CD4-positive, alpha-beta T cell (primary cell): Measurements from ENCODE around the gene TMEM30B. TPM values are rescaled to one million over a fixed set of nuclear protein-coding genes. Genes with fewer than 3 reads are reported as not detected.

Experiments
- ATAC-seq: fragments of 200-7000 bp; cut with Tn5 transposase; one replicate; pipeline ENCODE4 v1.10.0; 2022; ENCODE audit warnings: mild to moderate bottlenecking; ENCODE audit not compliant: poor library complexity
- CTCF ChIA-PET: fragments of 350-600 bp; sonication (Branson Sonifier 250); formaldehyde crosslinking; loops from one replicate; lab custom pipeline; 2021; ENCODE audit warnings: antibody characterized with exemption, inconsistent platforms; lab: Charles Lee
- POLR2A ChIA-PET: fragments of 350-600 bp; sonication (Branson Sonifier 250); formaldehyde crosslinking; loops from one replicate; lab custom pipeline; 2021; ENCODE audit warnings: antibody characterized with exemption, inconsistent platforms; lab: Charles Lee
- DNase-seq, 14 experiments: peaks; one replicate each; pipeline ENCODE4 v3.0.0-alpha.2; 2013 to 2020; ENCODE audit warnings: mixed read lengths in 2 of 14
- H3K27ac ChIP-seq, 2 donors: one replicate each; pipeline versions ENCODE4 v1.5.1 to v1.7.0; 2013; ENCODE audit warnings: low read length in 2 of 2, low read depth in 1 of 2, mild to moderate bottlenecking in 1 of 2
- H3K27me3 ChIP-seq, 2 experiments: 1 replicate in 1 of 2; 2 replicates in 1 of 2; pipeline versions ENCODE4 v1.6.1 to v1.7.0; 2013; ENCODE audit warnings: low read length in 2 of 2, control low read depth in 1 of 2, mild to moderate bottlenecking in 1 of 2, moderate library complexity in 1 of 2; ENCODE audit not compliant: insufficient read depth in 2 of 2, control insufficient read depth in 1 of 2
- H3K36me3 ChIP-seq: one replicate; pipeline ENCODE4 v1.6.1; 2013; ENCODE audit warnings: low read length, control low read depth; ENCODE audit not compliant: insufficient read depth
- H3K4me1 ChIP-seq: one replicate; pipeline ENCODE4 v1.6.1; 2013; ENCODE audit warnings: low read length, control low read depth; ENCODE audit not compliant: insufficient read depth
- H3K4me3 ChIP-seq: one replicate; pipeline ENCODE4 v1.5.1; 2013; ENCODE audit warnings: mild to moderate bottlenecking, low read length, moderate library complexity
- H3K9me3 ChIP-seq, 2 experiments: 1 replicate in 1 of 2; 2 replicates in 1 of 2; pipeline versions ENCODE4 v1.6.1 to v1.7.0; 2013; ENCODE audit warnings: low read length in 2 of 2, mild to moderate bottlenecking in 2 of 2, control low read depth in 1 of 2, moderate library complexity in 1 of 2; ENCODE audit not compliant: control insufficient read depth in 1 of 2, insufficient read depth in 1 of 2
- H3K27ac Mint-ChIP-seq: one replicate; pipeline ENCODE4 v1.8.0; 2020; ENCODE audit warnings: mixed read lengths
- H3K27me3 Mint-ChIP-seq: one replicate; pipeline ENCODE4 v1.8.0; 2021; ENCODE audit warnings: mixed read lengths
- H3K36me3 Mint-ChIP-seq: one replicate; pipeline ENCODE4 v1.8.0; 2021; ENCODE audit warnings: low read depth, mixed read lengths
- H3K4me1 Mint-ChIP-seq: one replicate; pipeline ENCODE4 v1.8.0; 2021; ENCODE audit warnings: low read depth, mixed read lengths
- H3K4me3 Mint-ChIP-seq: one replicate; pipeline ENCODE4 v1.8.0; 2020; ENCODE audit warnings: mild to moderate bottlenecking, mixed read lengths
- H3K9me3 Mint-ChIP-seq: one replicate; pipeline ENCODE4 v1.8.0; 2020; ENCODE audit warnings: mixed read lengths
- CTCF ChIP-seq: fragments of 200-600 bp; IDR thresholded peaks from one replicate; pipeline ENCODE4 v1.8.0; 2022; ENCODE audit warnings: antibody characterized with exemption, mild to moderate bottlenecking
- intact Hi-C, 2 experiments: fragments of 100-400 bp; cut with DNase I in 1 of 2; cut with micrococcal nuclease in 1 of 2; formaldehyde crosslinking; loops; one replicate each; pipeline versions ENCODE4 v1.15.1 to v1.9.0; 2023 to 2025; cut with DNase I, micrococcal nuclease
- total RNA-seq, 174 experiments: library from RNA in 2 of 174; stranded (reverse) in 2 of 174; gene quantifications; one replicate each; pipeline ENCODE4 v1.2.3 and lab custom pipeline; 2021 to 2026

Gene TMEM30B
- total RNA-seq, 2 experiments from 2014 or later, result 8.9 to 9.1 TPM

- POLR2A ChIA-PET, result no interaction called here
- no peak overlapping the region for H3K4me3 ChIP-seq
- peaks cover 7 to 13% of the 10 kb centered on the region in 2 experiments for H3K27me3 ChIP-seq
- no peak for TF ChIP-seq CTCF
- no peak for DNase-seq
- intact Hi-C loops, result no loop called here
- Mint-ChIP-seq H3K4me3 (no peak overlapping the region), H3K27ac (no peak overlapping the region), H3K4me1 (no peaks in the 10 kb centered on the region), H3K9me3 (no peaks in the 10 kb centered on the region), H3K27me3 (peaks cover 57% of the 10 kb centered on the region), H3K36me3 (no peaks in the 10 kb centered on the region)
- no peaks in the 10 kb centered on the region for H3K36me3 ChIP-seq
- H3K27ac ChIP-seq, result no peak overlapping the region
- no peak for ATAC-seq
- CTCF ChIA-PET, result no interaction called here
- H3K9me3 ChIP-seq, result no peaks in the 10 kb centered on the region
- H3K4me1 ChIP-seq, result no peaks in the 10 kb centered on the region
Observed at GRCh38 chr14:61229981-61230380, 51.2 kb downstream of the TMEM30B start.

DNA sequence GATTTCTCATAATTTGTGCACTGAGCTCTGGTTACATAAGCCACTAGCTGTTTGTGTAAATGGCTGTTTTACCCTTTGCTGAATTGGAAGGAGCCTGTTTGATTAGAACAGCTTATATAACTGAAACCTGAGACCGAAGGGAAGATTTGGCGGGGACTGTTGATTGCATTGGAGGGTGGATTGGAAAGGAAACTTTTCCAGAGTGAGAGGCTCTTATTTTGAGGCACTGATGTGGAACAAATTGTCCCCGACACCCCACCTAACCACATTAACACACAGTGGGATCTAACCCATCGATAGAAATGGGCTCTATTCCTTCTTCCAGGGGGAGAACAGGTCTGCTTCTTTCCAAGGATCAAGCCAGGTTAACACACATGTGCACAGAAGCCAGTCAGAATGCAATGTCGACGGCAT, 51.7 kb downstream of the TMEM30B start:
- Mint-ChIP-seq H3K27me3 (peaks cover 60% of the 10 kb centered on the region), H3K36me3 (no peaks in the 10 kb centered on the region), H3K4me3 (no peak overlapping the region), H3K9me3 (no peaks in the 10 kb centered on the region), H3K4me1 (no peaks in the 10 kb centered on the region), H3K27ac (no peak overlapping the region)
- H3K27me3 ChIP-seq, result peaks cover 7 to 13% of the 10 kb centered on the region in 2 experiments
- no peak overlapping the region for H3K27ac ChIP-seq
- DNase-seq, result no peak
- ATAC-seq, result no peak
- intact Hi-C loops, result no loop called here
- no peak overlapping the region for H3K4me3 ChIP-seq
- no peaks in the 10 kb centered on the region for H3K36me3 ChIP-seq
- CTCF ChIA-PET, result no interaction called here
- no peaks in the 10 kb centered on the region for H3K4me1 ChIP-seq
- POLR2A ChIA-PET, result no interaction called here
- no peak for TF ChIP-seq CTCF
- H3K9me3 ChIP-seq, result no peaks in the 10 kb centered on the region

- ATAC-seq, result no peak
- peaks cover 7 to 21% of the 10 kb centered on the region in 2 experiments for H3K27me3 ChIP-seq
- Mint-ChIP-seq H3K9me3 (no peaks in the 10 kb centered on the region), H3K27me3 (peaks cover 54% of the 10 kb centered on the region), H3K4me1 (no peaks in the 10 kb centered on the region), H3K4me3 (no peak overlapping the region), H3K27ac (no peak overlapping the region), H3K36me3 (no peaks in the 10 kb centered on the region)
- ChIA-PET POLR2A (no interaction called here), CTCF (no interaction called here)
- H3K27ac ChIP-seq, result no peak overlapping the region
- no peak overlapping the region for H3K4me3 ChIP-seq
- H3K36me3 ChIP-seq, result no peaks in the 10 kb centered on the region
- intact Hi-C loops, result no loop called here
- H3K9me3 ChIP-seq, result no peaks in the 10 kb centered on the region
- no peak for DNase-seq
- H3K4me1 ChIP-seq, result no peaks in the 10 kb centered on the region
- TF ChIP-seq CTCF, result no peak
Observed at GRCh38 chr14:61227884-61228591, 53.1 kb downstream of the TMEM30B start.

Other genes with a start within 250 kb of the TMEM30B start
- 100 to 1,000 TPM; 378 to 385 TPM for gene PRKCH, start 40.2 kb upstream of the TMEM30B start, total RNA-seq